GM18868 (cell line): ENCODE measurements around the gene ARMH3.

Experiments
- ATAC-seq: cut with Tn5 transposase; IDR thresholded peaks from one replicate; pipeline ENCODE4 v1.9.1; 2021; ENCODE audit warnings: mild to moderate bottlenecking, moderate library complexity; ENCODE audit not compliant: unreplicated experiment

ARMH3 gene

DNA sequence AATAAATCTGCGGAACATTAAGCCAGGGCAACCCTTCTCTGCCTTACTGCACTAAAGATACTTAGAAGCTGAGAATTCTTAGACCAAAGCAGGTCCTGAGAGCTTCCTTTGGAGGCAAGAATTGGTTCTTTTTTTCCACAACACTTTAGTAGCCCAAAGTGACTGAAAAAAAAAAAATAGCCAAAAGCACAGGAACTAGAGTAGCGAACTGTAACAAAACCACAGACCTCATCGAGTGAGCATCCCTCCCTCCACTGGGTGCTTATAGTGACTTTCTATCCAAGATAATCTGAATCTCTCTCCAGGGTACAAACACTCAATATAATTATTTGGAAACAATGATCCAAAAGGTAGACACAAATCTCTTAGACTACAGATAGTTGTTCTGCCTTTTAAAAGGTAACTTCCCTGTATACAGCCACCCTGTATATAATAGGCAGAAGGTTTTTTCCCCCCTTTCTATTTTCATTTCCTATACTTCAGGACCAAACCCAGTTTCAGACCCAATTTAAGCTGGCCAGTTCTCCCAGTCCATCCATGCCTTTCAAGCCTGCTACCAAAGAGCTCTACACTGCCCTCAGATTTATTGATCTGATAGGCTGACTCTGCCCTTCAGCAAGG lies 180.8 kb downstream of the ARMH3 start:
- no peak for ATAC-seq

DNA sequence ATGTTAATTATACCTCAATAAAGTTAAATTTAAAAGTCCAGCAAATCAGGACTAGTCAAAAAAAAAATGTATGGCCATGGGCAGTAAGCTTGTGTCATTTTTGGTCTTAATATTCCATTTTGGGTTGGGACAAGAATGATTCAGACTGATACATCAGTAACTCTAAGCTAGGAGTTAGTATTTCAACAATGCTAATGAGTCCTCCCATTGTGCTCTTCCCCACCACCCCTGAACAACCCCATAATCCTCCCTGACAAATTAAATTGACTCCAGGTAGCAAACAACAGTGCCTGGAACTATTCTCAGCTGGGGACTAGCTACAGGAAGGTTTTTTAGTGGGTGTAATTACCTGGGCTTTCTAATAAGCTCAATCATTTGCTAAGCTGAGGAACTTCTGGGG lies 181.7 kb downstream of the ARMH3 start:
- no peak for ATAC-seq

DNA sequence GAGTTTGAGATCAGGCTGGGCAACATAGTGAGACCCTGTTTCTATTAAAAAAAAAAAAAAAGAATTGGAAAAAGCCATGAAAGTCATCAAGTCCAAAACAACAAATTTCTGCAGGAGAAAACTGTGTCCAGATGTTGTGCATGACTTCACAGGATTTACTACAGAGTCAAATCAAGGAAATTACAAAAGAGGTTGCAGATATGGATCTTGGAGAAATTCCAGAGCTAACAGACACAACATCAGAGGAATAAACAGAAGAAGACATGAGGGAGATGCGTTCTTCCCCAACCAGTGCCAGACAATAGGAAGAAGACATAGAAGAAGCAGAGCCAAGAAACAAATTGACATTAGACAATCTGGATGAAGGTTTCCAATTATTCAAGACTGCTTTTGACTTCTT lies 188.0 kb downstream of the ARMH3 start:
- ATAC-seq = no peak

DNA sequence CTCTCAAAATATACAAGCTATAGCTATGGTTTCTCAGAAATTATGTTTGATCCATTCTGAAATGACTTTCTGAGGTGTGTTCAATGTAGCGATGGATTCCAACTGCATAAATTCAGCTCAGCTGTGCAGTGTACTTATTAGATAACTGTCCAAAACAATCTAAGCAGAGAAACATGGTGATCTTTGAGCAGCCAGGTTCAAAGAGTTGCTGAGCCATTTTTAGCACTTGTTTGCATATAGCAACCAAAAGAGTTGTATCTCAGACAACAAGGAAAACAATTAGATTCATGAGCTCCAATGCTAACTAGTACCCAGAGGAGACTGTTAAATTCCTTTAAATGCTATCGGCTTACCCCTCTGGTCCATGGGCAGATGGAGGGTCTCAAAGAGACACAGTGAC lies 196.4 kb downstream of the ARMH3 start:
- no peak for ATAC-seq

DNA sequence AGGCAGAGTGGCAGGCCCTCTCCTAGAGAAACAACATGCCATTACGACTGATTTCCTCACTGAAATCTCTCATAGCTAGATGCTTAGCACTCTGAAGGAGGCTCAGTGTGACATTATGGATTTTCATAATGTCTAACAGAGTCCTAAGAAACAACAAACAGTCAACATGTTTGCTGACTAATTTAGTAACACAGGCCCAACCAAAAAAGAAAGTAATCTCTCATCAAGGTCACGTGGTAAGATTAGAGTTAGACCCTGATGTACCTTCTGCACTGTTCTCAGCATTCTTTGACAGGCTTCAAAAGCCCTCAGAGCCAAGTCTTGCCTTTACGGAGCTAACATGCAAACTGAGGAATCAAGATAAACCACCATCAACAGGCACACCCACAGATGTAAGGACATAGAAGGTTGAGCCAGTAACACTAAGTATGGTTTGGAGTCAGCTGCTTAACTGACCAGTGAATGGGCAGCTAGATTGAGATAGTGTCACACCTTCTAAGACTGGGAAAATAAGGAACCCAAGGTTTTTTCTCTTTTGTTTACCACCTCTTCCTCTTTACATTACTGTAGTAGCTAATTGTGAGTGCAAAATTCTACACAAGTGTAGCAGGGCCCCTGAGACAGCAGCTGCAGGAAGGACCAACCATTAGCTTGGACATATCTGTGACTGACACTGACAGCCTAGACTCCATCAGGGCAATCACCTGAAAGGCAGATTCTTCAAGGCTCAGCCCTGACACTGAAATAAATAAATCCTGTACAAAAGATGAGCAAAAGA lies 197.1 kb downstream of the ARMH3 start:
- ATAC-seq = peak; percentile 63

DNA sequence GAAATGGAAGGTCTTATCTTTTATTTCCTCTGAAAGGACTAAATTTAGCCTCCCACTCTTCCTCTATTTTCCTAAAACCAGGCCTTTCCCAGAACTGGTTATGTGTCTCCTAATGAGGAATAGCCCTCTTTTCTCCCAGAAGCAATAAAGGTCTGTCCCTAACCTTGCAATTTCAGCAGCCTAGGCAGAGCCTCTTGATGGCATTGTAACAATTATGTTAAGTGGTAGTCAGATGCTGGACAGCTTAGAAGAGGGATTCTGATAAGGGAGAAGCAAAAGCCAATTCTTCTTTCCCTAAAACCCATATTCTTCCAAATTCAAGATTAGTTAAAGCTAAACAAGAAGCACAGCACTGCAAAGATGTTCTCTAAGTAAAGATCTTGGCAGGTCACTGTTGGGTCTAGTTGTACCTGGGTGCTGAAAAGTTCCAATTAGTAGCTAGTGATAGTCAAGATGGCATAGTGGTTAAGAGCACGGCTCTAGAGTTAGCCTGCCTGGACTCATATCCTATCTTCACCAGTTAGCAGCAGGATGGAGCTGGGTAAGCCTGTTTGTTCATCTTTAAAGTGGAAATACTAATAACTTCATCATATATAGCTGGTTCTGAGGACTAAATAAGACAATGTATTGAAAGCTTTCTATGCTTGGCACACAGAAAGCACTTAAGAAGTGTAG lies 198.0 kb downstream of the ARMH3 start:
- ATAC-seq = no peak

DNA sequence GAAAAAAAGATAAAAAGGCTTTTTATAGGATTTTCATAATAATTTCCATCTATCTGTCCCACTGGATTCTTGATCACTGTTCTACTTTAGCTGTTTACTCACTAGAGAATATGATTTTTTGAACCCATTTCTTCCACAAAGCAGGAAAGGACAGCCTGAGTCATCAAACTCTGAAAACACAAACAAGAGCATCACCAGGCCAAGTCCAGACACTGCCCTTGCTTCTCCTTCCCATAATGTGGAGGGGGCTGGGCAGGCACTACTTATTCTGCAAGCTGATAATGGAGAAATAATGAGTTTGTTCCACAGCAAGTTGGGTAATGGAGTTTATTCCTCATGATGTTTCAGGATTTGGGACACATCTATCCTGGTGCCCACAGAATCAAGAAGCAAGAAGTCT lies 199.3 kb downstream of the ARMH3 start:
- ATAC-seq = no peak

DNA sequence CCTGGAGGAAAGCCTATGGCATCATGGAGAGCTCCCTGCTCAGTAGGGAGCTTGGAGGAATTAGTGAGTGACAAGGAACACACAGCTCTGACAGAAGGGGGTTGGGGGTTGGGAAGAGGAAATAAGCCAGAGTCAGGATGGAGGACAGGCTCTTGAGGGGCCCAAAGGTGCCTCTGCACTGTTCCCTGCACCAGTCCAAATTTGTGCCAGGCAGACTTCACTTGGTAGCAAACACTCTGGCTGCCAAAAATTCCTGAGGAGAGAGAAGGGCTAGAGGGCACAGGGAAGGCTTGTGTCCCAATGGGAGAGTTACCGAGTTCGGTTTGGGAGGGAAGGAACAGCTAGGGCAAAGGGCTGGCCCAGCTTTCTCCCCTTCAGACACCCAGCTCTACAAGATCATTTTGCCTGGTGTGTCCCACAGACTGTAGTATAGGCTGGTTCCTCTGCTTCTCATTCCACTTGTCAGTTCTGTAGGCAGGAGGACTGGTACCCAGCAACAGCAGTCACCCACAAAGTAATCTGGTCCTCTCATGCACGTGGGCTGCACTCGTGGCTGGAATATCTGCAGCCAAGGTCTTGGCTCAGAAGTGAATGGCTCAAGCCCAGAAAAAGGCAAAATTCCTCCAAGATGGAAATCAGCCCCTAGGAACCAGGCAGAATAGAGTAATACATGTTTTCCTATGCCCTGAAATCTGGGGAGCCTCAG lies 204.4 kb downstream of the ARMH3 start:
- ATAC-seq = no peak

DNA sequence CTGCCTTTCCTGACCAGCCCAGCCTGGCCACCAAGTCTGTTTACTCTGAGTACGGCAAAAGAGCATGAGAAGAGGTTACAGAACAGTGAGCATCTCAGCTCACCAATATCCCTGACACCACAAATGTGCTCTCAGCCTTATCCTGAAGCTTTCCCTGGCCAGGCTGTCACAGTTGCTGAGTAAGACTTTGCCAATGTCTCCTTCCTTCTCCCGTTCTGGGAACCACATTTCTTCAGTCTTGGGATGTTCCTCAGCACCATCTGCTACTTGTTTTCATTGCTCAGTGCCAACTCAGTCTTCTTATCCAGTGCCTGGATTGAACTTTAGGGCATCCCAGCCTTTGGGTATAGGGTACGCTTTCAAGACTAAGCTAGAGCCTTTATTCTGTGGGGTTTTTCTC lies 205.2 kb downstream of the ARMH3 start:
- ATAC-seq = no peak

DNA sequence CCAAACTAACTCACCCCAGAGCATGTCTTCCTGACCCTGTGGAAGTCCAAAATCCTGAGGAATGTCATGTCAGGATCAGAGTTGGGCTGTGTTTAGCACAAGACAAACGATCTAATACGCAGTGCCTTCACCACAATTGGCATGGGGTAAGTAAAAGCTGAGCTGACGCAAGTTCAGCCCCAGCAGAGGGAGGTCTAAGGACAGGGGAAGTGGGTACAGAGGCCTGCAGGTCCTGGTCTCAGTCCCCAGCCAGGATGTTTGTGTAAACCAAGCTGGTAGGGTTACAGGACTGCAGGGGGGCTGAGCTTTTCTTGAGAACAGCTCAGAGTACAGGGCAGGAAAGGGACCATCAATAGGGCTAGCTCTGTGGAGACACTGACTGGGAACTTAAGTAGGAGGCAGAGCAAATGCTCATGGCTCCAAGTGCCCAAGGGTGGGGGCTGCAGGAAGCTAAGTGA lies 207.1 kb downstream of the ARMH3 start:
- no peak for ATAC-seq

DNA sequence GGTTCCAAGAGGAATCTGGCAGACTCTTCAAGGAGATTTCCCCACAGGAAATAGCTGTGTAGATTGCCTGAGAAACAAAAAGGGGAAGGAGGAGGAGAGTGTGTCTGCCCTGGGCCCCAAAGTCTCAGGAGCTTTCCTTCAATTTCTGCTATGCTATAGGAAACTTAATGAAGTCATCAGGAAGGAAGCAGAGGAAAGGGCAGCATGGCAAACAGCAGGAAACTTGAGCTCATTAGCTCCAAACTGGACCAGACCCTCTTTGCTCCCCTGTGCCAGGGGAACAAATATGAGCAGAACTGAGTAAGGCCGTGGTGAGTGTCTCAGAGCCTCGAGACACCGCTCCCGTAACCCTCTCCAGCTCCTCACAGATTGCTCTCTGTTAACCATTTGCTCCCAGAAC lies 207.6 kb downstream of the ARMH3 start:
- ATAC-seq = no peak

DNA sequence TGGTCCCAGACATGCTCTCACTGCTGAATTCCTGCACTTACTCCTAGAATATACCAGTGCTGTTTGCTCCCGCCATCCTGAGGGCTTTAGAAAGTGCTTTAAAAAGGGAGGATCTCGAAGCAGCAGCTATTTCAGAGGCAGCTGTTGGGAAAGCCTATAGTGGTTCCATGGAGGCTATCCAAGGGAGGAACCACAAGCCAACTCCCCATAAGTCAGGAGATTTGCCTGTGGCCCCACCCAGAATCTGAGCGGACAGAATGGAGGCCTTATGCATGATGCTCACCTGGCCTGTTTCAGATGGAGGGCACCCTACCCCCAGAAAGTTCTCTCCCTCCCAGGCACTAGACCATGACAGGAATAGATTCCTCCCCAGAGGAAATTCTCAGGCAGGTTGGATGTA lies 210.1 kb downstream of the ARMH3 start:
- ATAC-seq = no peak

DNA sequence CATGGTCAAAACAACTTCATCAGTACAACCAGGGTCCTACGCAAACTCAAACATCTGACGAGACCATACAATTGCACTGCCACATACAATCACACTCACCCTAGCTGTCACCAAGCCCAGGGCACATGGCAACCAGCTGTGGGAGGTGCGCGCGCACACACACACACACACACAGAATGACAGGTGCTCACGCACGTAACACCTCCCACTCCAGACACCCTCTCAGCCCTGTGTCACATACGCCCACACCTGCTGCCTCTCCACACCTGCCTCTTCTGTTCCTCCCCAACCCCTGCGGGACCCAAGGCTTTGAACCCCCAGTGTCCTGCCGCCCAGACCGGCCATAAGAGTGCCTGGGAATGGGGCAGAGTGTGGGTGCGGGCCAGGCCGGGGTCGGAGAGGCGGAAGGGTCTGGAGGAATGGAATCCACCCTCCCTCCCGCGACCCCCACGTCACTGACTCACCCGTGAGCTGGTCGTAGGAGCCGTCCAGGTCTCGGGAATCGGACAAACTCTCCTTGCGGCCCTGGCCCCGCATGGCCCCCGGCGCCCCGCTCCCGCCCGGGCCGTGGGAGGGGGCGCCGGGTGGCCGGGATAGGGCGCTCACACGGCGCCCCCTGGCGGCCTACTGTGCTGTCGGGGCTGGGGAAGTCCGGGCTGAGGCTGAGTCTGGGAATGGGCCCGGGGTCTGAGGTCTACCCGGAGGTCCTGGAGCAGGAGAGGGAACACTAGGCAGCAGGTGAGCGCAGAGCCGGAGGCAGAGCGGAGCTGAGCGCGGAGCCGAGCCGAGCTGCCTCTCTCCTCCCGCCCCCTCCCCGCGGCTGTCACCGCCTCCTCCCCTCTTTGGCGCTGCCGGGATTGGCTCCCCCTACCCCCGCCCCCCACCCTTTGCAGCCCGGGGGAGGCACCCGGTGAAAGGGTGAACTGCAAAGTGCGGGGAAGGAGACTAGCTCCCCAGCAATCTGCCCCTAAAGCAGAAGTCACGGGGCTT lies 212.6 kb downstream of the ARMH3 start, which contains the start of gene KCNIP2:
Gene KCNIP2 (minus strand): TSS at position 769 of the 990 bp plus-strand sequence. CDS start 232 bp downstream, at position 537.
- ATAC-seq = no peak

DNA sequence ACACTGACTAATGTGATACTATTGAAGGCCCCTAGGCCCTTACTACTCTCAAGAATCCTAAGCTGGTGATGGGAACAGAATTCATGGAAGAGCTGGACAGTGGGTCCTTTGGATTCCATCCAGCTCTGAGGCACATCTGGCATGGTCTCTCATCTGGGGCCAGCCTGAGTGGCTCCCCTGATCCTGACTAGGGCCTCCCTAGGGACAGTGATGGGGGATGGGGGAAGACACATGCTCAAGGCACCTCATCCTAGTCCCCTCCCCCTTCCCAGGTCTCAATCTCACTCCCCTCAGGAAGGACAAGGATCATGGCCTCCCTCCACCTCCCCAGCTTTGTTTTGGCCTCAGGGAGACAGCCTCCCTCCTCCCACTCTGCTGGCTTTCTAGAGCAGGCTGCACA lies 214.1 kb downstream of the ARMH3 start:
- no peak for ATAC-seq

DNA sequence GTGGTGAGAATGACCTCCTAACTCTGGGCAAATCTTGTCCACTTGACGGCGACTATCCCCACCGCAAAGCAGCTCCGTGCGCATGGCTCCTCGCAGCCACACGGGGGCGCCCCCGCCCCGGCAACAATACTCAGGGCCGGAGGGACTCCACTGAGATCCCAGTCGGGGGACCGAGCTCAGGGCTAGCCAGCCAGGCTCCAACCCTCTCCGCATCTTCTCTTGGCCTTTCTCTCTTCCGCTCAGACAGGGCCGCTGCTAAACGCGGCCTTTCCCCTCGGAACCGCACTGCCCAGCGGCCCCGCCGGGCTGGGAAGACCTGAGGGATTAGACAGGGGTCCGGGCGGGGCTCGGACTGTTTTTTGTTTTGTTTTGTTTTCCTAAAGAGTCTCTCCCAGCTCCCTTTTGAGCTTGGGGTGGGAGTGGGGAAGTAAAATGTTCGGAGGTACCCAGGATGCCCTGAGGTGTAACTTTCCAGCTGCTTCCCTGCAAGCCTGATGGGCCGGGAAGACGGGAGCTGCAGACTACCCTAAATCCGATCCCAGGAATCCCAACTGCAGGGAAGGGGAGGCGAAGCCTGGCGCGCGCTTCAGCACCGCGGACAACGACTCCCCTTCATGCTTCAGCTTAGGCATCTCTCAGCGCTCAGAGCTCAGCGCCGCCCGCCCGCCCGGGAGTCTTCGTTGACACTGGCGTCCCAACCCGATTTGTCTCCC lies 215.1 kb downstream of the ARMH3 start:
- peak; percentile 62 for ATAC-seq

DNA sequence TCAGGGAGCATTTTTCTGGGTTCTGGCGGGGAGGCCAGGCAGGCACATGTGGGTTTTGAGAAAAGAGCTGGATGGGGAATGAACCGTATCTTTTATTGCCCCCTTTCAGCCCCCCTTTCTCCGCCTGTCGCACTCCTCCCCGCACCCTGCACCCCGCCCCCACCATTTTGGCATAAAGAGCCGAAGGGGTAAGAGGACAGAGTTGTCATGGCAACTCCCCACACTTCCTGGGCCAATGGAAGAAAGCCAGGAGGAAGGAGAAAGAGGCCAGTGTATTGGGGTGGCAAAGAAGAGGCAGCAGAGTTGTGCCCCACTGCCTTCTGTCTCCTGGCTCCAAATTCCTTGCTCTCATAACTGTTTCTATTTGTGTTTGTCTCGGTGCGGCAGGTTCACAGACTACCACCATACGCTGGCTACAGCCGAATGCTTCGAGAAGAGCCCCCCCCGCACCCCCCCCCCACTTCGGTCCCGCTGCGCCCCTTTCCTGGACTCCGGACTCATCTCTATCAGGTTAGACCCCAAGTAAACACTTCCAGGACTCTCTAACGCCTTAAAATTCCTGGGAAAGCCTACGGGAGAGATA lies 215.8 kb downstream of the ARMH3 start:
- ATAC-seq = no peak

DNA sequence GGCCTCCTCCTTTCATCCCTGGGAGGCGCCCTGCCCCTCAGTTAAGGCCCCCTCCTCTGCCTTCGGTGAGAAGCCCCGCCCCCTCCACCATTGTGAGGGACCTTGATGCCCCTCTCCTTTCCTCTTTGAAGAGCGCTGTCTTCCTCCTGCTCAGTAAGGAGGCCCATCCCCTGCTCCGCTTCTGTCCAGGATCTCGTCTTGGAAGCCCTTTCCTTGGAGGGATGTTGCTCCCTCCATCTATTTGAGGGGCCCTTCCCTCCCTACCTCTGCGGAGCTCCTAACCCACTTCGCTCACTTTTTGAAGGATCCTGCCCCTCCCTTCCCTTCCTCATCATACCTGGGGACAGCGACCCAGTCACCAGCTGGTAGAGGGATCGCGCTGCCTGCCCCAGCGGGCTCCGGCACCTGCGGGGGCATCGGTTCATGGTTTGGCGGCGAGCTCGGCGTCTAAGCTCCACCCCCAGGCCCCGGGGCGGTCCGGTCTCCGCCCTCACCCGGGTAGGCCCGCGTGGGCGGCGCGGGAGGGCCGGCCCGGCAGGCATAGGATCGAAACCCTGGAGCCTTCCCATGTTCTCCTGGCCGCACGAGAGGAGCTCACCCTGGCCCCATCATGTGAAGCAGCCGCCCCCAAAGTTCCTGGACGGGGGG lies 216.4 kb downstream of the ARMH3 start:
- ATAC-seq = no peak

DNA sequence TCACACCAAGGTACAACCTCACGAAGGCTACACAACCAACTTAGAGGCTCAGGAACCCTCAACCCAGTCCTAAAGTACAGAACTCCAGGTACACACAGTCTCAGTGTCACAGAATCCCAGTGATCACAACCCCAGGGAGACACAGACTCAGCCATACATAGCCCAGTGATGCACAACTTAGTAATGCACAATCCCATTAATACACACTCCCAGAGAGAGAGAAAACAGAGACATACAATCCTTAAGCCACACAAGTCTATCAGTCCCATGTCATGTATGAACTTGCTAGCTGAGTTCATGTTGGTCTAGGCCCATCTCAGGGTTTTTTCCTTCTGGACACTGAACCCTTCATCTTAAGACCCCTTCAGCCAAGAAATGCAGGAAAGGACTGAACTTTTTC lies 217.0 kb downstream of the ARMH3 start:
- ATAC-seq = no peak
